NCI-H1048 (cell line): ENCODE data around the gene SNX27.
"Not testable (repeated sequence)": the region's sequence is repeated elsewhere in the genome, so short reads cannot be mapped to it uniquely, and the experiment has no call there.

Experiments
- DNase-seq: peaks from one replicate; lab custom pipeline; 2025; lab: John Stamatoyannopoulos, UW

The SNX27 gene

DNA sequence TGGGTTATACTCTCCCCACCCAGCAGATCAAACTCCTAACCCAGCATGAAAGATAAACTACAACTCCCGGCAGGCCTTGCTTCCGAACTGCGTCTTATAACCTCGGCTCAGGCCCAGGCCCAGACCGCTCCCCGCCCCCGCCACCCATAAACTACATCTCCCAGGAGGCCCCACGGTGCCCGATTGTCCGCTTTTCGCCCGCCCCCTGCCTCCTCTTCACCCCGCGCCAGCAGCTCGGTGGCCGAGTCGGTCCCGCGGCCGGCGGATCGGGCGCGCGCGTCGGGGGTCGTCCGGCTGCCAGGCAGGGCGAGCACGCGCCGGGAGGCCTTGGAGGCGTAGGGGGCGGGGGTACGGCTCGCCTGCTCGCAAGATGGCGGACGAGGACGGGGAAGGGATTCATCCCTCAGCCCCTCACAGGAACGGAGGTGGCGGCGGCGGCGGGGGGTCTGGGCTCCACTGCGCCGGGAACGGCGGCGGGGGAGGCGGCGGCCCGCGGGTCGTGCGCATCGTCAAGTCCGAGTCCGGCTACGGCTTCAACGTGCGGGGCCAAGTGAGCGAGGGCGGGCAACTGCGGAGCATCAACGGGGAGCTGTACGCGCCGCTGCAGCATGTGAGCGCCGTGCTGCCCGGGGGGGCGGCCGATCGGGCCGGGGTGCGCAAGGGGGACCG lies at the start of gene SNX27:
Gene SNX27 (plus strand): TSS at position 219 of the 669 bp plus-strand sequence. CDS start 152 bp downstream, at position 371.
- DNase-seq: peak; percentile 85

DNA sequence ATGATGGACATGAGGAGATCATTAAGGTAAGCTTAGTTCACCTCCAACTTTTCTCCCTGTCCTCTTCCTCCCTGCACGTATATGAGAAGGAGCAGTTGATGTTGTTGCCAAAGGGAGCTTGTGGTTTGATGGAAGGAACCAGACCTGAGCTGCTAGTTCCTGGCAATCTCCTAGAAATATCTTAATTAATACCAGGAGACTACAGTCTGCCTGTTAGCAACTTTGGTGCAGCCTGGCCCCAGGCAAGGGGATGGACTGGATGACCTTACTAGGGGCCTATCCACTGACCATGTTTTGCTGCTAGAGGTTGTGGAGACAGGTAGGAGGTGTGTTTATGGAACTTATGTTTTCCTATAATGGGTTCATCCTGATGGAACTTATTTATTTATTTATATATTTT lies 49.2 kb upstream of the SNX27 start:
- DNase-seq: no peak

DNA sequence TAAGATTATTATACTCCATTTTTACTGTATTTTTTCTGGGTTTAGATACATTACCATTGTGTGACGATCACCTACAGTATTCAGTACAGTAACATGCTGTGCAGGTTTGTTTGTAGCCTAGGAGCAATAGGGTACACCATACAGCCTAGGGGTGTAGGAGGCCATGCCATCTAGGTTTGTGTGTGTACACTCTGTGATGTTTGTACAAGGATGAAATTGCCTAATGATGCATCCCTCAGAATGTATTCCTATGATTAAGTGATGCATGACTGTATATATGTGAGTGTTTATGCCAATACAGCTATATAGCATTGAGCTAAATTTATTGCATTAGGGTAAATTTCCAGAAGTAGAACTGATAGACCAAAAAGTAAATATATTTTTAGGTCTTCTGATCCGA lies 48.5 kb upstream of the SNX27 start:
- DNase-seq: no peak

DNA sequence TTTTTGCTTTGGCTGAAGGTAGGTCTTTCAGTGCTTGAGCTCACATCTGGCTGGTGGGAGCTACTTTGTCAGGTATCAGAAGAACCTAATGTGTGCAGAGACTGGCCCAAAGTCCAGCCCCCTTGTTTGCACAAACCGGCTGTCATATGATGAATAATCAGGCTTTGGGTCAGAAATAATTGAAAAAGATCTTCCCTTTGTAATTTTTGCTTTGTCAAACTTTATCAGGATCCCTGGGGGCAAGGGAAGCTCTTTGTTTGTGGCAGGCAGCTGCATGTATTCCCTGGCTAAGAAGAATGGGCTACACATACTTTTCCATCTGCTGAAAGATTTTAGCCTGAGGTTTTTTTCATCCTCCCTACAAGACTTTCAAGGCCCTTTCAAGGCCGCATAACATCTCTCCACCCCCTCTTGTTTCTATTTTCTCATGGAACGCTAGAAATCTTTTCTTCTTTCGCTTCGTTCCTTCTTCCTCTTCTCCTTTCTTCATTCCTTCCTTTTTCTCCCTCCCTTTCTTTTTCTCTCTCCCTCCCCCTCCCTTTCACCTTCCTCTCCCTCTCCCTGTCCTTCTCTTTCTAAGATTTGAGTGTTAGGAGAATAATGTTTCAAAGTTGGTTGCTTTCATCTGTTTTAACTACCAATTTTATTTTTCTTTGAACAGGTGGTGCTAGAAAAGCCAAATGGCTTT lies 46.2 kb upstream of the SNX27 start:
- DNase-seq: no peak

DNA sequence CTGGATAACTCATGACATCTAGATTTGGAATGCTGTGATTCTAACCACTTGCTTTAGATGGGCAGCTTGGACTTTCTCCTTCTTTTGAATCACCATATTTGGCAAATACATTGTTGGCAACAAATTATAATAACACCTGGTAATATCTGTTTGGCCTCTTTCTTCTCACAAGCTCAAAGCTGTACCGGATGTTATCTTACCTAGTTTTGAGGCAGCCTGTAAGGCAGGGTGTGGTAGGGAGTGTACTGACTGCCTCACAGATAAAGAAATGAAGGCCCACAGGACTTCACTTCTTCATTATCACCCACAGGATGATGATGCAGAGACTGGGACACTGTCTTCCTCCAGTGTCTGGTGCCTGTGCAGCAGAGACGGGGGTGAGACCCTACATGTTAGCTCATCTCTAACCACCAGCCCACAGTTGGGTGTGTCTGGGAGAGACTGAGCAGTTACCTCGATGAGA lies 43.2 kb upstream of the SNX27 start:
- DNase-seq: no peak

DNA sequence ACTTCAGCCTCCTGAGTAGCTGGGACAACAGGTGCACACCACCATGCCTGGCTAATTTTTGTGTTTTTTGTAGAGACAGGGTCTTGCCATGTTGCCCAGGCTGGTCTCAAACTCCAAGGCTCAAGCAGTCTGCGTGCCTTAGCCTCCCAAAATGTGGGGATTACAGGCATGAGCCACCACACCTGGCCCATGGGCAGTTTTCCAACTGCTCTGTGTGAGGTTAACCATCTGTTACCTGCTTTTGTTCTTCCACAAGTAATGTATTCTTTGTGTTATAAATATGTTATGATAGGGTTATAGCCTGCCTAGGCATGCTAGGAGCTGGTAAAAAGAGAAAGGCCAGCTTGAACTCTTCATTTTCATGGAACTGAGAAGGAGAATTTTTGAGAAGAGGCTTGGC lies 41.0 kb upstream of the SNX27 start:
- DNase-seq: no peak

DNA sequence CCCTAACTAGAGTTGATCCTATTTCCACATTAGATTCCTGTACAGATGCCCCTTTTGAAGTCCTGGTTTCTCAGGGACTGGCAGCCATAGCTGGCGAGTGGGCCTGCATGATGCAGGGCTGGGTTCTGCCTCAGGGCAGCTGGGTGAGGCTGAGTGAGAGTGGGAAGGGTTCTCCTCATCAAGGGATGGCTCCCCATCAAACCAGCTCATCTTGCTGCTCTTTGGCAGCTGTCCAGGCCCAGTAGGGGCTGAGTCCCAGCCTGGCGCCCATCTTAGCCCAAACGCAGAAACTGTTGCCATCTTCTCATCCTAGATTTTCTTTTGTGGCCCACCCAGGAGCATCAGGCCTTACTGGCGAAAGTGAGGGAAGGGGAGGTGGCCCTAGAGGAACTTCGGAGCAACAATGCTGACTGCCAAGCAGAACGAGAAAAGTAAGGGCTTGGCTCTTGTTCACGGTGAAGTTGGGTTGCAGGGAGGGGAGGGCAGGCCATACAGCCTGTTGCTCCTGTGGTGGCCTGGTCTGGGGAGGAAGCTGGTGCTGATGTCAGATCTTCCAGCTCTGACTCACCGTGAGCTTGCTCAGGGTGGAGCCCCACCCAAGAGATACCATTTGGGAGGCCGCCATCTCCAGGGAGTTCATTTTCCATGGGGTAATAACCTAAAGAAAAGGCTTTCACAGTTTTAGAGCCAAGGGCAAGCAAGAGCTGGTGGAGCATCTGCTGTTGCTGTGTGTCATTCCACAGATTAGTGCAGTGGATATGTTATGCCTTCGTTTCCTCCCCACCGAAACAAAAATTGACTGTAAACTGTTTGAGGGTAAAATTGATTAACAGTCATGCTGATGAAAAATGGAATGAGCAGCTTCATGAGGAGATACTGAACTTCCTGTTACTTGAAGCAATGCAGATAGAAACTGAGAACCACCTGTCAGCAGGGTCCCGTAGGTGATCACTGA lies 37.0 kb upstream of the SNX27 start:
- no peak for DNase-seq

DNA sequence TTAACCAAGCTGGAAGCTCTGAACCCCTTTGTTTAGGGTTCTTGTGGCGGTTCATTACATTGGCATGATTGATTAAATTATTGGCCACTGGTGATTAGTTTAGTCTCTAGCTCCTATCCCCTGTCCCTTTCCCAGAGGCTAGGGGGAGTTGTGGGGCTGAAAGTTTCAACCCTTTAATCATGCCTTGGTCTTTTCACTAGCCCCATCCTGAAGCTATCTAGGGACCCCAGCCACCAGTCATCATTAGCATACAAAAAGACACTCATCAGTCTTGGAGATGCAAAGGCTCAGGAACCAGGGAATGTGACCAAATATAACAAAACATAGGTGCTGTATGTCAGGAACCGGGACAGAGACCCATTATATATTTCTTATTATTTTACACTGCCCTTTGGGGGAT lies 34.7 kb upstream of the SNX27 start:
- DNase-seq: no peak

DNA sequence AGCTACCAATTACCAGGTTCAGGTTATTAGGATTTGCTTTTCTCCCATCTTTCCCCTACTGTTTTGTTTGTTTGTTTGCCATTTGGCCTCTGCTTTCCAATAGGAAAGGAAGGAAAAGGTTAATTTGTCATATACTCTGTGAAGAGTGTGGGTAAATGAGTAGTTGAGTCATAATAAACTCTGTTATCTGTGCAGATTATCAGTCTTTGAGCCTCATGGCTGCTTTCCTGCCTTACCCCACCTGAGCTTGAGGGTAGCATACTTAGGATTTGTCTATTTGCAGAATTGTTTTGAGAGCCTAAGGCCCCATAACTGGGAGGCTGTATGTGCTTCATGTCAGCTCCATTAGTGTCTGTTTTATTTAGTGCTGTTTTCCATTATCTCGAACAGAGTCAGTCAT lies 32.9 kb upstream of the SNX27 start:
- no peak for DNase-seq

DNA sequence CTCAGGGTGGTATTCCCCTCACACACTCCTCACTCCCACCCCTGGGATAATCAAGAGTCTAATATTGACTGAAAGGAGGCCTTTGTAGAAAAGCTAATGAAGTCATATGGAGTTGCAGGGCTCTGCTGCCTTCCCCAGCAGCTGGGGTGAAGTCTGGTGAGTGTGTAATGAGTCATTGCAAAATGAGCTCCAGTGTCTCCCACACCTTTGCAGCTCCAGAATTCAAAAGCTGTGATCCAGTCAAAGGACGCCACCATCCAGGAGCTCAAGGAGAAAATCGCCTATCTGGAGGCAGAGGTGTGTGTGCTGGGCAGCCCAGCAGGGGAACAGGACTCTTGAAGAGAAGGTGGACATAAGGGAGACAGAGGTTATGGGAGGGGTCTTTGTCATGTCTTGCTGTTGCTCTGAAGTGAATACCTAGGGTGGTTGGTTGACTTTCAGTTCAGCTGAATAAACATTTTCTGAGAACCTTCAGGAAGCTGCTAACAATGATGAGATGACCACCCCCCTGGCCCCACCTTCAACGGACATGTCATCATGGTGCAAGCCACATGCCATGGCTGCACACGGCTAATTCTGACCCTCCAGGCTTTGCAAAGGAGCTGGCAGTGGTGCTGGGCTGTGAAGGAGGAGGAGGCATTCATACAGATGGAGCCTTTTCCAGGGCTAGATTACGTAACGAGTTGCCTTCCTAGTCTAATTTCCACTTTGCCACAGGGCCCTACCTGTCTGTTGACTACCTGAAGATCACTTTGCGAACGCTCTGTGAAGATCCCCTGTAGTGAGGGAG lies 32.2 kb upstream of the SNX27 start:
- DNase-seq: no peak

DNA sequence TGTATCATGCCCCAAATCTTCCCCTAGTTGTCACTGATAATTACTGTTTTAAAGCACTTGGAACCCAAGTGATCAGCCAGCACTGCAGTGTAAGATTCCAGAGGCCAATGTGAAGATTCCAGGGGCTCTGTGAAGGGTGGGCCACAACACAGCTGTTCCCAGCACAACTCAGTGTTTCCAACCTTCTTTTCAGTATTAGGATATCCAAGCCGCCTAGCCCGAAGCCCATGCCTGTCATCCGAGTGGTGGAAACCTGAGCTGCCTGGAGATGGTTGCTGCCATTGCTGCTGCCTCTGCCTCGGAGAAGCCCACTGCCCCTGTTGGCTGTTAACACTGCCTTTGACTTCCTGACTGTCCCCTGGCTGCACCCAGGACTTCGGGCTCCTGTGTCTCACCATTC lies 30.4 kb upstream of the SNX27 start:
- no peak for DNase-seq

DNA sequence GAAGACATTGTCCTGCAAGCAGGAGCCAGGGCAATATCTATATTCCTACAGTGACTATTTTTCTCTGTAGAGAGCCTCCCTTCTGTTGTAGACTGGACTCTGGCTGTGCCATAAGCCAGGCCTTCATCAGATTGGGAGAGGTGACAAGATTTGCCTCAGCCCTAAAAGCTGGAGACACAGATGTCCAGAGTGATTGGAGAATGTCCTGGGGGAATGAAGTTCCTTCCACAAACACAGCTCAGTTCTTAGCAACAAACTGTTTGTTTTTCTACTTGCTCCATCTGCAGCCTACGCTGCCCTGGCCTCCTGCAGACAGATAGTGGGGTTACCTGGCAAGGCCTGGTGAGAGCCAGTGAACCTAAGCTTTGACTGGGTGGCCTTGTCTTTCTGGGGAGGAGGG lies 29.9 kb upstream of the SNX27 start:
- no peak for DNase-seq

DNA sequence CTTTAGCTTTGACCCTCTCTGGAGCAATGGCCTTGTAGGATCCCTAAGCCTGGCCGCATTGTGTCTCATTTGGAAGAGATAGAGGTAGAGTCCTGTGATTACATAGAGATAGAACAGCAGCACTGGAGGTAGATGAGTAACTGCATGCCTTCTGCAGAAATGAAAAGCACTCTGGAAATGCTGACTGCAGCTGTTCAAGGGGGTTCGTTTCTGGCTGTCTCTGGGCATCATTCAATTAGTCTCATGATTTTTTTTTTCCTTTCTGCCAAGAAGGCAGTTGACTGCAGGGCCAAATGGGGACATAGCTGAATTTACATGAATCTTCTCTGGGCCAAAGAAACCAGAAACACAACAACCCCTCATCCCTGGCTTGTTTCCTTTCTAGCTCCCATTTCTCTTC lies 28.1 kb upstream of the SNX27 start:
- no peak for DNase-seq

DNA sequence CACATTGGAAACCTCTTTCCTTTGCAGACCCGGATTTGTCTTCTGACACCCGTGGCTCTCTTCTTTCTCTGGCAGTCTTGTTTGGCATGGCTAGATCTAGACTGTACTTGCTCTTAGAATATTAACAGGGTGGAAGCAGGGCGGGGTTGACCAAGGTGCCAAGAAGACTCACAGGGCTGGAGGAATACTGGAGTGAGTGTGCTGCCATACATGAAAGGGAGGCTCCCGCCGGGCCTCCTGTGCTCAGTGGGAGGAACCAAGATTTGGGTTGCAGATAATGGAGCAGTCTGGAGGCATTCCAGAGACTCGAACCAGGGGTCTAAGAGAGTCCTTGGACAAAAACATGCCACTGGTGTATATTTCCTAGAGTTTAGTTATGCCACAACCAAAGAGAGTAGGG lies 27.6 kb upstream of the SNX27 start:
- DNase-seq: no peak

DNA sequence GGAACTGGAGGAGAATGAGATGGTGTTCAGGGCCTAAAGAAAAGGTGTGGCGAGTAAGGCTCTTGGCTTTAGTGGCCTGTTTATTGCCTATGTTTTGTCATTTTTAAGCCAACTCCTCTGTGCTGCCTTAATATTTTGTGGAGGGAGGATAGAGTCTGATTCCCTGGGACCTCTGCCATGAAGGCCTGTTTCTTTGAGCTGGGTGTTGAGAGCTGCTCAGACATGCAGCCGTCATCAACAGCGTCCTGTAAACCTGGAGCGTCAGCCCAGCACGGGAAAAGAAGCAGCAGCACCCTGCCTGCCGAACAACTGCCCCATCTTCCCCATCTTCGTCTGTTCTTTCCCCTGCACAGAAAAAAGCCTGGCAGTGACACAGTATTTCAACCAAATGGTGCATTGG lies 27.1 kb upstream of the SNX27 start:
- no peak for DNase-seq

DNA sequence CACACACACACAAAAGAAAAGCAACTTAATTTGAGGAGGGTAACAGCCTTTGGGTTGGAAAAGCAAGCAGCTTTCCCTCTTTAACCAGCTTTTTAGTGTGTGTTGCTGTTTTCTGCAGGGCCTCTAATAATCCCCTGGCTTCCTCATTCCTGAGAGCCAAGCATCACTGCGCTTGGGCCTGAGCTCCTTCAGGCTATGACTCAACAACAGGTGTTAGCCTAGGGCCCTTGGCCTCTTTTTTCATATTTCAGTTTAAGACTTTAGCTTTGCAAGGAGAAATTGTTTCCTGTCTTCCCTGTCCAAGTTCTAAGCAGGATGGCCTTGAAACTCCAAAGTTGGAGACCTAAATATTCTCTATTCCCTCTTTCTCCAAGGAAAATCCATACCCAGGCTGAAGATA lies 26.2 kb upstream of the SNX27 start:
- no peak for DNase-seq

DNA sequence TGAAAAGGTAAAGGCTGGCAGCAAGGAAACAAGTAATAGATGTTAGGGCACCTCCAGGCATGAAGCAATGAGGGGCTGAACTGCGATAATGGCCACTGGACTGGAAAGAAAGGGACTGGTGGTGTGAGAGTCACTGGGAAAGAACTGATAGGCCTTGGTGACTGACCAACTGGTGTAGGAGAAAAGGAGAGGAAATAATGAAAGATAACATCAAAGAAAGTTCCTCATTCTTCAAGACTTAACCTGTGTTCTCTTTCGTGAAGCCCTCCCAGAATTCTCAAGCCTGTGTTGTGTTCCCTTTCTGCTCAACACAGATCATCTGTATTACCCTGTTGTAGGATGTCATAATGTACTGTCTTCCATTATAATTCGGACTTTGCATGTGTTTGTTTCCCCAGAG lies 20.9 kb upstream of the SNX27 start:
- no peak for DNase-seq

DNA sequence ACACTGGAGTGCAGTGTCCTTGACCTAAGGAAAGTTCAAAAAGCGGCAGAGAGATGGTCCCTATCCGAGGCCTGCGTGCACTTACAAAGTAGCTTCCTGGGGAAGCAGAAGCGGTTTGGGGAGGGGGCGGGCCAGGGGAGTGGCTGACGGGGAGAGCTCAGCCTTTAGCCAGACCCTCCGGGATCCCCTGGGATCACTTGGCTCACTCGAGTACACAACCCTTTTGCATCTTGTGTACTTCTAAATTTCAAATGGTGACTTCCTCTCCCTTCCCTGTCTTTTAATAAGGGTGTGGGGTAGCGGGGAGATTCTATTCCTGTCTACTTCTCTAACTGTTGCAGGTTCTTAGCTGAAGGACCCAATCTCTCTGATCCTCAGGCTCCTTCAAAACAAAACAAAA lies 18.1 kb upstream of the SNX27 start:
- no peak for DNase-seq

DNA sequence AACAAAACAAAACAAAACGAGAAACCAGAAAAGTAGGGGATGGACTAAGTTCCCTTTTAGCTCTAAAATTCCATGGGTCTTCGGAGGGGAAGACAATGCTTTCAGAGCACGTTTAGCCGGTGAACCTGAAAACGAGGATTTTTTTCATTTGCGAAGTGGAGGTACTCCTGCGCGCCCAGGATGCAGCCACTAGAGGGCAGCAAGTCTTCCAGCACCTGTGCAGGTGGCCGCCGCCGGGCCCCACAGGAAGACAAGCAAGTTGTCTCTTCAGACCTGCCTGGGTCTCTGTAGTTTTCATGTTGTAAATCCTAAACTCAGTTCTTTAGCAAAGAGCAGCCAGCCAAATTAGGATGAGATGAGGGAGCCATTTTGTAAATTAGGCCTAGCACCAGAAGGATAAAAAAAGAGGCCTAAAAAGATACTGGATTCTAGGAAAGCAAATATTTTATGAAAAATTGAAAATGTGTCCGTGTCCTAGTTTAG lies 17.7 kb upstream of the SNX27 start:
- DNase-seq: peak; percentile 74

DNA sequence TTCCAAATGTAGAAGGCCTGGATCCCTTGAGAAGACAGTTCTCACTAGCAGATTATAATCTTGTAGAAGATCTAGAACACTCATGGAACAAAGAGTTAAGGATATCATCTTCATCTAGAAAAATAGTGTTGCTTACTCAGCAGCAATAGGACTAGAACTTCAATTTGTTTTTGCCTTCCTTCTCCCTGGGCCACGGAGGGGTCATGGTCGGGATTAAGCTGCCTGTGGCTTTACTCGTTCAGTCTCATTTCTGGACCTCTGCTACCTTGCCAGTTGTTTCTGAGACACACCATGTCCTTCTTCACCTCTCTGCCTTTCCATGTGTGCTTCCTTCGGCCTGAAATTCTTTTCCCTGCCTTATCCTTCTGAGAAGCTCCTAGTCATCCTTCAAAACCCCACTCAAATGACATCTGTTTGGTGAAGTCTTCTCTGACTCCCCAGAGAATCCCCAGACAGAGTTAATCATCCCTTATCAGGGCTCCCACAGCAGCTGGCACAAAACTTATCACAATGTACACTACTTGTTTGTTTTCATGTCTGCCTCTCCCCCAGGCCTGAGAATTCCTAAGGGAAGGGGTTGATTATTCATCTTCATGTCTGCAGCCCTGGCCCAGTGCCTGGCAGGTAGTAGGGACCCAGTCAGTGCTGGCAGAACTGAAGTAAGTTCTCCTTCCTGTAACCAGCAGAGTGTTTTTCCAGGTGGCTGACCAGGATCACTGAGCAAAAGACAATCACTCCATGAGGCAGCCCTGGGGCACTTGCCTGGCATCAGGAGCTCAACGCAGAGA lies 15.5 kb upstream of the SNX27 start:
- no peak for DNase-seq

DNA sequence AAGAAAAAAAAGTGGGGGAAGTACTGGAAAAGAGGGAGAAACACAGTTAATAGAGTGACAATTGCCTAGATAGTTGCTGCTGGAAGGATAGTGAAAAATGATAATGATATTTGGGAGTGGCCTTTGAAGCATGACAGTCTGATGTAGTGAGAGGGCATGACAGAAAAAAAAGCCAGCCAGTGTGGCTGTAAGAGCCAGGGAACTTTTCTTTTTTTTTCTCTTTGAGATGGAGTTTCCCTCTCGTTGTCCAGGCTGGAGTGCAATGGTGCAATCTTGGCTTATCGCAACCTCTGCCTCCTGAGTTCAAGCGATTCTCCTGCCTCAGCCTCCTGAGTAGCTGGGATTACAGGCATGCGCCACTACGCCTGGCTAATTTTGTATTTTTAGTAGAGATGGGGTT lies 9.3 kb upstream of the SNX27 start:
- not testable (repeated sequence) for DNase-seq
